GM21526 (cell line): ENCODE measurements around the gene ZAP70.

Experiments
- ATAC-seq: cut with Tn5 transposase; IDR thresholded peaks from one replicate; pipeline ENCODE4 v1.9.1; 2021; ENCODE audit warnings: moderate library complexity; ENCODE audit not compliant: unreplicated experiment, low FRiP score

ZAP70 gene

GRCh38 chr2:97747716-97748115 lies 34.3 kb downstream of the ZAP70 start:
- ATAC-seq, result no peak

DNA sequence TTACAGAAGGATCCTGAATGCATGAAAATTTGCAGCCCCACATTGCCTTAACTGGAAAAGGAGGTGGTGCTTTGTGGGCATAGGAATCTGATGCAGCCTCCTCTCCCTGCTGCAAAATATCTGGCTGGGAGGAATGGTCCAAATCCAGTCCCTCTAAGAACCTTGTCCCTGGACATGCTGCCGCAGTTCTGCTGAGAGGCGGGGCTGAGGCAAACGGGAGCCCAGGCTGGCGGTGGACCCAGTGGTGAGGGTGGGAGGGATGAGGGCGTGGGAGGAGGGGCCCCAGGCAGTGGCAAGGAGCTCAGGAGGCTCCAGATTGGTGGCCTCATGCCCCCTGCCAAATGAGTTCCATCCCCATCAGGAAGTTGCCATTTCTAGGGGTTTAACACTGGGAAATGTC lies 36.2 kb downstream of the ZAP70 start:
- ATAC-seq, result no peak

DNA sequence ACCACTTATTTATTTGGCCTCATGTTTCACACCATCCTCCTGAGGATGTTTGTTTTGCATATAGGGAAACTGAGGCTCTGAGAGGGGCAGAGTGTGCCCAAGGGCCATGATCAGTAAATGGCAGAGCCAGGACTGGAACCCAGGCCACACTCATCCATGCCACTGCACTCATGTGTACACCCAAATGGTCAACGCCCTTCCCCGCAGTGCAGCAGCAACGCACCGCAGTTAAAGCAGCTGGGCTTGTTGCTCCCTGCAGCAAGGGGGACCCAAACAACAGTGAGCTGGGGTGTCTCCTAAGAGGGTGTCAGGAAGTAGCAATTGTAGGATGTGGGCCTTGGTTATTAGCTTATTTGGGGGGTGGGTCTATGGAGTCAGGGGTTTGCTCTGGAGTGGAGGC lies 36.6 kb downstream of the ZAP70 start:
- no peak for ATAC-seq

DNA sequence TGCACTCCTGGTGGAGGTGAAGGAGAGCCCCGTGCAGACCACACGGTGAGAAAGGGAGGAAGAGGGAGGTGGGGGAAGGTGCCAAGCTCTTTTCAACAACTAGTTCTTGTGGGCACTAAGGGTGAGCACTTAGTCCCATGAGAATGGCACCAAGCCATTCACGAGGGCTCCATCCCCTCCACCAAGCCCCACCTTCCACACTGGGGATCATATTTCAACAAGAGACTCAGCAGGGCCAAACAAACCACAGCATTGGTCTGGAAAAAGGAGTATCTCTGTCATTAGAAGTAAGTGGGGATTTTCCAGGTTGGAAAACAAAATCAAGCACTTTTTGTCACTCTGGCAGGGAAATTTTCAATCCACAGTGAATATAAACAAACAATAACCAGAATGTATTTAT lies 38.4 kb downstream of the ZAP70 start:
- no peak for ATAC-seq

GRCh38 chr2:97752342-97753334 lies 39.3 kb downstream of the ZAP70 start:
- ATAC-seq, result no peak

DNA sequence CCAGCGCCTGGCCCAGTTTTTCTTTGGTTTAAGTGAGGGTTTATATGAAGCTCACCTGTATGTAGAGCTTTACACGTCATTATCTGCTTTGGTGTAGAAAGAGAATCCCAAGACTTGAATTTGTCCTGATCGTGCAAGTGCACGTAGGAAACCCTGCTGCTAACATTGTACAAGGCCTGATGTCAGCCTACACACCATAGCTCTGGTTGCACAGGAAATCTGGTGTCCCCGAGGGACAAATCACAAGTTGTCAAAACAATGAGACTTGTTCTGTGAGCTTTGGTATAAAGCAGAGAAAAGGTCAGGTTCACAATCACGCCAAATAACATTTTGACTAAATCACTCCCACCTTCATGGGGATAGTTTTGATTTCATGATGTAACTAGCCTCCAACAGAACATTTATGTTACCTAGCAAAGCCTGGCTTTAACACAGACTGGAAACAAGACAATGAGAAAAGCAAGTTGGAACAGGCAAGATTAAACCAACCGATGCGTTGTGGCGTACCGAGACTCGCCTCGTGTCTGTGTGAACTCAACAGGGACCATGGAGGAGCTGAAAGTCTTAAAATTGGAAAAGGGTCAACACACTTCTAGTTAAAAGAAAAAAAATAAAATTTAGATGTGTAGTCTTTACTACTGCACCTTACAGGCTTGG lies 41.4 kb downstream of the ZAP70 start:
- no peak for ATAC-seq

DNA sequence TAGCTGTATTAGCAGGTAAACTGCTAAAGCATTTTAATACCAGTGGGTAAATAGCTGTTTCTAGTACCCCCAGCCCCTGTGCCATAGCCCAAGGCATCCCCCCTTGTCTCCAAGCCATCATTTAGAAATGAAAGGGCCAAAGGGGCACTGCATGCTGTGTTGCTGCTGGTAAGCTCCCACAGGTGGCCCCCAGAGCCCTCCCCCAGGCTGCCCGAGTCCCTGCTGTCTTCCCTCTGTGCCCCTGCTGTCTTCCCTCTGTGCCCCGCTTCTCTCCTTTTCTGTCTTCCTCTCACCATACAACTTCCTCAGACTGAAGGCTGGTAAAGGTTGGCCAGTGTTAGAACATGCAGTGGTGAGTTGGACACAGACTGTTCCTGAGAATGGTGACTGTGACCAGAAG lies 42.1 kb downstream of the ZAP70 start:
- no peak for ATAC-seq

- ATAC-seq, result no peak
Measured at GRCh38 chr2:97757062-97757461, 43.7 kb downstream of the ZAP70 start.

DNA sequence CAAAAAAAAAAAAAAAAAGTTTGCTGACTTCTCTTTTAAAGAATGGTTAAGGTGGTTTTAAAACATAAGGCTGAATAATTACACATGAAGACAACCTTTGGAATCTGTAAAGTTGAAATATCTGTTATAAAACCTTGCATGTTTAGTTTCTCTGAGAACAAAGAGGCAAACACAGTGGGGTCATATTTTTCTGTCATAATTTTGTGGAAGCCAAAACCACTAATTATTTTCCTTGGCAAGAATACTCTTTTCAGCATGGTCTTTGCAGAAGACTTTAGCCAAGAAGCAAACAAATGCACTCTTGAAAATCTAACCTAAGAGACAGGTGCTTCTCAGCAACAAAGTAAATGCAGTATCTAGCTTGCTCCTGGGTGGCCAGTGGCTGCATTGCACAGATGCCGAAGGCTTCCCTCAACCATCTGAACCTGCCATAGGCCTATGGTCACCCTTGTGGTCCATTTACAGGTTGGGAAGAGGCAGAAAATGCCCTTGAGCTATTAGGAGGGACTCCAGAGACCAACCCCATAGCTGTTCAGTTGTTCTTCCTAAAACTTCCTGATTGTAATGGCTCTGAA lies 44.8 kb downstream of the ZAP70 start:
- ATAC-seq, result no peak

- ATAC-seq, result no peak
Measured at GRCh38 chr2:97759727-97760407, 46.5 kb downstream of the ZAP70 start.

DNA sequence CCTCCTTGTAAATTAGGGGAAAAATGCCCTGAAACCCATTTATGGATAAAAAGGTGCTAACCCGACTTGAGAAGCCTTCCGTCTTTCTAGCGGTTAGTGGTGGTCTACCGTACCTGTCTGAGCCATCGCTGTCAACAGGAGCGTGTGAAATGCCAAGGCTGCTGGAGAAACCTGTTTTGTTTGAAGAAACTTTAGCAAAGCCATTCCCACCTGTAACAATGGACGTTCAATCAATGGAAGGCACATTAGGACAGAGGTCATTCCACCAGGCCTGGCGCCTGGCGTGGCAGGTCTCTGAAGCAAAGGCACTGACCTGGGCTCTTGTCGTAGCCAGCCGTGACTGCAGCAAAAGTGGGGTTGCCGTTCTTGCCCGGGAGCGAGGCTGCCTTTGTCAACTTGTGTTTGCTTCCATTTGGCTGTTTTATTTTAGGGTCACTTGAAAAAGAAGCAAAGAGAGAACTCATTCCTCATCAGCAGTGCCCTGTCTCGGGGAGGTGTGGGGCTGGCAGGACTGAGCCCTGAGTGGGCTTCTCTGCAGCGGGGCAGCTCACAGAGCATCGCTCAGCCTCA lies 47.2 kb downstream of the ZAP70 start:
- ATAC-seq, result no peak

- ATAC-seq, result no peak
Measured at GRCh38 chr2:97761192-97761591, 47.8 kb downstream of the ZAP70 start.

DNA sequence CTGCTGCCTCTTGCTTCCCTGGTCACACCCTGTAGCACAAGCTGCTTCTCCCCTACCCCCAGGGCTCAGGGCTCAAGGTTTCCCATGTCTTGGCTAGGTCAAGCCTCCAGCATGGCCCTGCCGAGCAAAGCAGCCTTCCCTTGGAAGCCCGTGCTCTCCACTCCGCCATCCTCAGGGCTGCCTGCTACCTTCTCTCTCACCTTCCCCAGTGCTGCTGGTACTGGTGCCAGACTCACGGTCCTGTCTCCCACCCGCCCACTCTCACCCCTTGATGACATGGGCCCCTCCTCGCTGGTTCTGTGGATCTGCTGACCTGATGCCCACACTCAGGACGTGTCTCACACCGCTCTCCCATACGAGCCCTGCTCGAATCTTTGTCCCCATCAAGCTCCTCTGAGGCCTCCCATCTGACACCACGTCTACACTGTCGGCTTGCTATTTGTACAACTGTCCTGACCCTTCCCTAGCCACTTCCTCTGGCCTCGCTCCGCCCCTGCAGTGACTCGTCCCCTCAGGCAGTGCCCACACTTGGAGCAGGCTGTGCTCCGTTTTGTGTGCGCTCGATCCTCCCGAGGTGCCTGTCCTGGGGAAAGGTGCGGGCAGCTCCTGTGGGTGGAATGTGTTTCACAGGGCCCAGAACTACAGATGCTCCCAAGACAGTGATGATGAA lies 49.9 kb downstream of the ZAP70 start:
- no peak for ATAC-seq

DNA sequence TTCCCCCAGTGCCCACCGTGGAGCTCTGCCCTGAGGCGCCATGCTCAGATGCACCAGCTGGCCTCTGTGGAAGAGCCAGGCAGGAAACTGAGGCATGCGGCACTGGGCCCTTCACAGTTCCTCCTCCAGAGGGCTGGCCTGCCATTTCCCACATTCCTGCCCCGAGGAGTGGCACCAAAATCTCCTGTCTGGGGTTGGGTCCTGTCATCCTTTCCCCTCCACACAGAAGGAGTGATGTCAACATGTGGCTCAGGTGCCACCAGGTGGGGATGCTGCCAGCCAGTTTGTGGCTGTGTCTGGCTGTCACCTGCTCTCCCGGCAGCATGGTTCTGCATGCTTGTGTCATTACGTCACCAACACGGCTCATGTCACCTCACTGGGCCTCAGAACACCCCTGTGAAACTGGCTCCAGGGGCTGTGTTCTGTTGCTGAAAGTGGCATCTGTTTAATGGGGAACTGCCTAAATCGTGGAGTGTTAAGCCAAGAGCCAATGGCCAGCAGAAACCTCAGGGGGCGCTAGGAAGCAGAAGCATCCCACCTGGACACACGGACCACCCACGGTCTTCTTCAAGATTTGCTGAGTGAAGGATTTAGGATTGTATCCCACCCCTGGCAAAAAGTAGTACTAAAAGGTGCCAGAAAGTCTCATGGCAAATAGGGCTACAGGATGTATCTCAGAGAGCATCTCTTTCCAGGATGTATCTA lies 51.3 kb downstream of the ZAP70 start:
- ATAC-seq, result no peak

DNA sequence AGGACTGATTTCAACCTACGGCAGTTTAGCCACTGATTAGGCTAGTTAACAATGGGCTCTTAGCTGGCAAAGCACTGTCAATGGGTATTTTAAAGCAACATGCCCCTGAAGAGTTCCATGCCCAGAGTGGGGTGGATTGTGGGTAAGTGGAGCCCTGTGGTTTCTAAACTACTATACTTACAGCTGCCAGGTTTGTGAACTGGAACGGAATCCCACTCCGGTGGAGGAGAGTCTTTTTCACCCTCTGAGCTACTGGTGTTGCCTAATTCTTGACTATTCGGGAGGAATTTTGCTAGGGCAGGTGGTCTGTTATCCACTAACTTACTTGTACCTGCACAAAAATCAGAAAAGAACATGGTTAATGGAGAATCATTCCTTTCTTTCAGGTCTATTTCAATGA lies 52.6 kb downstream of the ZAP70 start:
- no peak for ATAC-seq

- ATAC-seq, result no peak
Measured at GRCh38 chr2:97766567-97766966, 53.2 kb downstream of the ZAP70 start.

GRCh38 chr2:97769308-97769707 lies 55.9 kb downstream of the ZAP70 start:
- no peak for ATAC-seq

DNA sequence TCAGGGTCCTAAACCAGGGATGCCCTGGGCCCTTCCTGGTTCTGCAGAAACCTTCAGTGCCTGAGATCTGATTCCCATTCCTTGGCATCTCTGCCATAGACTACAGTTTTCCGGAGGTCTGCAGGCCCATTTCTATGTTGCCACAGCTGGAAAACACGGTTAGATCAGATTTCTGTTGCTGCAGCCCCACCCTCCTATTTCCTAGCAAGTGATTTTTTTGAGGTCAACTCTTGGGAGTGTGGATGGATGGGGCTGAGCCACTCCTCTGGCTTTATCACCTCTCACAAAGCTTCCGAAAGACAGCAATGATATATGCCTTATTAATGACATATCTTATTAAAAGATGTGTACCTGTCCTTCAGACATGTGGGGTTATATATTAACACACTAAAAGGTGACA lies 56.3 kb downstream of the ZAP70 start:
- no peak for ATAC-seq

DNA sequence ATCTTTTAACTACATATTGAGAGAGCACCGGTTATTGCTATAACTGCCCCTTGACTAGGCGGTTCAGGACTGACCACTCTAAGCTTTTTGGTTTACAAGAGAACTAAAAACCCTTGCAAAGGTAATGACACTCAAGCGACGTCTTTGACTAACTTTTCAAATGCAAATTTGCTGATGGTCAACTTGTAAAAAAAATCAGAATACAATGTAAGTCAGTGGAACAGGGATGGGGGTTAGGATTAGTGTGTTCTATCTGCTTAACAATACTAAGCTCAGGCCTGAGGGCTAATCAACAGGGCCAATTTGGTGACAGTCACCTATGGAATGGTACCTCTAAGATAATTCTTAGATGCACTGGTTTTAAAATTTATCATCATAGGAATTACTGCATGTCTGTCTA lies 57.1 kb downstream of the ZAP70 start:
- ATAC-seq, result no peak

GRCh38 chr2:97774425-97774824 lies 61.0 kb downstream of the ZAP70 start:
- no peak for ATAC-seq
